GM04504 (cell line): Measurements from ENCODE around the gene RPAP3.
"Not testable (repeated sequence)": the region's sequence is repeated elsewhere in the genome, so short reads cannot be mapped to it uniquely, and the experiment has no call there.

ENCODE experiments used
- DNase-seq: peaks from one replicate; pipeline ENCODE4 v3.0.0-alpha.2; 2012; ENCODE audit warnings: low read depth

RPAP3 gene

DNA sequence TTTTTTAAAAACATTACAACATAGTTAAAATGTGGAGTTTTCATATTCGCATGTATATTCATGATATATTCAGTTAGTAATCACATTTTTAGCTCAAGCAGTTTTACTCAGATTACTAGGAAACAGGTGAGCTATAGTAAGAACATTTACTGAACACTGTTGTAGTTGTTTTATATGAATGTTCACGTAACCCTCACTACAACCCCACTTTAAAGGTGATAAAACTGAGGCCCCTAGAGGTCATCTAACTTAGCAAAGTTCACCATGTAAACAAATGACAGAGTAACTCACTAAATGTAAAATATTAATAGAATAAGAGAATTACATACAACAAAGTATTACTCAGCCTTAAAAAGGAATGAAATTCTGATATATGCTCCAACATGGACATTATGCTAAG is 26.0 kb downstream of the RPAP3 start:
- DNase-seq: no peak

DNA sequence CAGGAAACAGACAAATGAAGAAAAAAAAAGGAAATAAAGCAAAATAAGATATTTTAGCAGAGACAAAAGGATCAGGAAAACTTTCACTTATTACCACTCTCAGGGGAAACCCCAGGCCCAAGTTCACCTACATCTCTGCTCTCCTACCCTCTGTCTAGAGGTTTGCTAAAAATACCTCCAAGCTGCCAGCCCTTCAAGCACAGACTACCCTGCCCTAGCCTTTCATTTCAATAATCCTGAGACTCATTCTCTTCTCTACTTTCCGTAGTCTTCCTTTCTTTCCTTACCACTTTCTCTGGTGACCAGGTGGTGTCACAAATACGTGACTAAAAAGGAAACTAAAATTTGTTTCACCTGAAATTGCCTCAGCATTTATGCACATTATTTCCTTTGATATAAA is 33.8 kb downstream of the RPAP3 start:
- DNase-seq: no peak

DNA sequence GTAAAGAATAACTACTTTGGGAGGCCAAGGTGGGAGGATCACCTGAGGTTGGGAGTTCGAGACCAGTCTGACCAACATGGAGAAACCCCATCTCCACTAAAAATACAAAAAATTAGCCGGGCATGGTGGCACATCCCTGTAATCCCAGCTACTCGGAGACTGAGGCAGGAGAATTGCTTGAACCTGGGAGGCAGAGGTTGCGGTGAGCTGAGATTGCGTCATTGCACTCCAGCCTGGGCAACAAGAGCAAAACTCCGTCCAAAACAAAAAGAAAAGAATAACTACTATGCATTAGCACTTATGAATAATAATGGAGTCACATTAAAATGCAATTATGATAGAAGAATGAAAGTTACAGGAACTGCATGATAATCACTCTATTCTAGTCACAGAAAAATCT is 37.9 kb downstream of the RPAP3 start:
- DNase-seq: not testable (repeated sequence)

DNA sequence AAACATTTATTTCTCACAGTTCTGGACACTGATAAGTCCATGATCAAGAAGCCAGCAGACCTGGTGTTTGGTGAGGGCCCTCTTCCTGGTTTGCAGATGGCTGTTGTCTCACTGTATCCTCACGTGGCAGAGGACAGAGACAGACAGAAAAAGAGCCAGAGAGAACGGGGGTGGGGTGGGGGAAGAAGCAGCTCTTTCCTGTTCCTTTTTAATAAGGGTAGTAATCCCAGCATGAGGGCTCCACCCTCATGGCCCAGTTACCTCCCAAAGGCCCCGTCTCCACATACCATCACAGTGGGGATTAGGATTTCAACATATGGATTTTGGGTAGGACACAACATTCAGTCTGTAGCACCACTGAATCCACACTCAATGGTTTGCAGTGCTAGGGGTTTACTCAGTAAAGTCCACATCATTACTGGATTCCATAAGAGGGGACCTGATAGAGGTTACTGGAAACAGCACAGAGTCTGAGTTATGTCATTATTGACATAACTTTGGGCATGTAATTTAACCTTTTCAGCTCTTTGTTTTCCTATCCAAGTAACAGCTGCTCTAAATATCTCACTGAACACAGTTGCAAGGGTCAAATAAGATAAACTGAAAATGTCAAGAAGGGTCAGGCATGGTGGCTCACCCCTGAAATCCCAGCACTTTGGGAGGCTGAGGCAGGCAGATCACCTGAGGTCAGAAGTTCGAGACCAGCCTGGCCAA is 53.2 kb downstream of the RPAP3 start:
- DNase-seq: no peak

- peak; percentile 16 for DNase-seq
Measured at GRCh38 chr12:47651368-47652254, 54.2 kb downstream of the RPAP3 start.

DNA sequence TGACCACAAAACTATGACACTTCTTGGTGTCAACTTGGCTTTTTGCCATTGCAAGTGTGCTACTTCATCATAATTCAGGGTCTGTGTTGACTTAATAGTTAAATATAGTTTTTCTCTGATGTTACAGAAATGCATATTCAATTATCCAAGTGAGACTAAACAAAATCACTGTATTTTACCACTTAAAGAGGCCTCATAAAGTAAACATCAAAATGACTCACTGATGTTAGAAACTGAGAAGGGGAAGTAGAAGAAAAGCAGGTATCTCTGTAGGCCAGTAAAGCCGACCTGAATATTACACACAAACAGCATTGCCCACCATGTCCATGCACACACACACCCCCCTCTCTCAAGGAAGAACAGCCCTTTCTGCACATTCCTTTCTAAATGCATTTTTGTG is 55.4 kb downstream of the RPAP3 start:
- DNase-seq: no peak

DNA sequence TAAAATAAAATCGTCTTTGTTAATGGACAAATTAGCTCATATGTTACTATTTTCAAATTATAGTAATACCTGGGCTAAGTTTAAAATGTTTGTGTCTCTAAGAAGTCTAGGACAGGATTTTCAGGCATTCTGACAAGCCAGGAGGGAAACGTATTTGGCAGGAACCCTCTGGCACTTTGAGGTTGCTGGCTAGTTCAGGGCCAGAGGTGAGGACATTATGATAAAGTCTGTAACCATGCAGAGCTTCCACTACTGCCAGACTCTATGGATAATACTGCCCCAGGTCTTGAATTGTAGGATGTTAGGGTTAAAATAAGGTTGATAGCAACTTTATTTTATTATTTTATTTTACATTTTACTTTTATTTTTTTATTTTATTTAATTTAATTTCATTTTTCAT is 56.4 kb downstream of the RPAP3 start:
- no peak for DNase-seq

GRCh38 chr12:47648056-47648579 is 57.7 kb downstream of the RPAP3 start:
- no peak for DNase-seq

DNA sequence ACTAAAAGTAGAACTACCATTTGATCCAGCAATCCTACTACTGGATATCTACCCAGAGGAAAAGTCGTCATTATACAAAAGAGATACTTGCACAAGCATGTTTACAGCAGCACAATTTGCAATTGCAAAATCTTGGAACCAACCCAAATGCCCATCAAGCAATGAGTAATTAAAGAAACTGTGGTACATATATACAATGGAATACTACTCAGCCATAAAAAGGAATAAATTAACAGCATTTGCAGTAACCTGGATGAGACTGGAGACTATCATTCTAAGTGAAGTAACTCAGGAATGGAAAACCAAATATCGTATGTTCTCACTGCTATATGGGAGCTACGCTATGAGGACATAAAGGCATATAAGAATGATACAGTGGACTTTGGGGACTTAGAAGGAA is 63.5 kb downstream of the RPAP3 start:
- not testable (repeated sequence) for DNase-seq

DNA sequence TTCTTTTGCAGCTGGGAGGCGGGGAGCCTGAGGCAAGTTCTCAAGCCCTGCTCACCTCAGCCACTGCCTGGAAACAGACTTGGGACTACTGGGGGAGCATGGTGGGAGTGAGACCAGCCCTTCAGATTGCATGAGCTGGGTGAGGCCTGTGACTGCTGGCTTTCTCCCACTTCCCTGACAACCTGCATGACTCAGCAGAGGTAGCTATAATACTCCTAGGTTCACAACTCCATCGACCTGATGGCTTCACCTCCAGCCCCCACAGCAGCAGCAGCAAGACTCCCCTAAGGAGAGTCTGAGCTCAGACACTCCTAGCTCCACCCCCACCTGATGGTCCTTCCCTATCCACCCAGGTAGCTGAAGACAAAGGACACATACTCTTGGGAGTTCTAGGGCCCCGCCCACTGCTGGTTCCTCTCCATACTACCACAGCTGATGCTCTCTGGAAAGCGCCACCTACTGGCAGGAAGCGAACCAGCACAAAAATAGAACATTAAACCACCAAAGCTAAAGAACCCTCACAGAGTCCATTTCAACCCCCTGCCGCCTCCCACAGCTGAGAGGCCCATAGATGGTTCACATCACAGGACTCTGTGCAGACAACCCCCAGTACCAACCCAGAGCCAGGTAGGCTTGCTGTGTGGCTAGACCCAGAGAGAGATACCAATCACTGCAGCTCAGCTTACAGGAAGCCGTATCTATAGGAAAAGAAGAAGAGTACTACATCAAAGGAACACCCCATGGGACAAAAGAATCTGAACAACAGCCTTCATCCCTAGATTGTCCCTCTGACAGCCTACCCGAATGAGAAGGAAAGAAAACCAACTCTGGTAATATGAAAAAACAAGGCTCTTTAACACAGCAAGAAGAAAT is 68.7 kb downstream of the RPAP3 start:
- DNase-seq: no peak

DNA sequence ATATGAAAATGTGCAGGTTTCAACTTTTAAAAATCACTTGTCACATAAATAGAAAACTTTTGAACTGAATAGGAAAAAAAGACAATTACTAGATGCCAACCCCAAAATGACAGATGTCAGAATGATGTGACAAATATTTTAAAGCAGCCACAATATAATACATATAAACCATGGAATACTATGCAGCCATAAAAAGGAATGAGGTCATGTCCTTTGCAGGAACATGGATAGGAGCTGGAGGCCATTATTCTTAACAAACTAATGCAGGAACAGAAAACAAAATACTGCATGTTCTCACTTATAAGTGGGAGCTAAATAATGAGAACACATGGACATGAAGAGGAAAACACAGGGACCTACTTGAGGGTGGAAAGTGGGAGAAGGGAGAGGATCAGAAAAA is 70.1 kb downstream of the RPAP3 start:
- not testable (repeated sequence) for DNase-seq

- DNase-seq: no peak
Measured at GRCh38 chr12:47634127-47634526, 71.7 kb downstream of the RPAP3 start.

GRCh38 chr12:47621960-47622359 is 83.9 kb downstream of the RPAP3 start:
- no peak for DNase-seq

- DNase-seq: no peak
Measured at GRCh38 chr12:47617476-47617875, 88.4 kb downstream of the RPAP3 start.

DNA sequence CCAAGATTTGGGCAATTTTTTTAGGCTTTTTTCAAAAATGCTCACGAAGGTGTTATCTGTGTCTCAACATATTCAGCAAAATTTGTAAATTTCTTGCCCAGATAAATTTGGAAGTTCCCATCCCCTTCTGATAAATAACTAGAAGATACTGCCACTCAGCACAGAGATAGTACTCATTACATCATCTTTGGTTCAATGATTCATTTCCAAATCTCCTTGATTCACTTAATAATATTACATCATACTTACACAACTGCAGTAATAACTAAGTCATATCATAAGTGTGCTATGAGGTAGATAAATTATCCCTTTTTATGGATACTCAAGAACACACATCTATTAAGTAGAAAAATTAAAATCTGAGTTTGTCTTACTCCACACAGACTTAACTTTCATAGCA is 89.4 kb downstream of the RPAP3 start:
- no peak for DNase-seq

DNA sequence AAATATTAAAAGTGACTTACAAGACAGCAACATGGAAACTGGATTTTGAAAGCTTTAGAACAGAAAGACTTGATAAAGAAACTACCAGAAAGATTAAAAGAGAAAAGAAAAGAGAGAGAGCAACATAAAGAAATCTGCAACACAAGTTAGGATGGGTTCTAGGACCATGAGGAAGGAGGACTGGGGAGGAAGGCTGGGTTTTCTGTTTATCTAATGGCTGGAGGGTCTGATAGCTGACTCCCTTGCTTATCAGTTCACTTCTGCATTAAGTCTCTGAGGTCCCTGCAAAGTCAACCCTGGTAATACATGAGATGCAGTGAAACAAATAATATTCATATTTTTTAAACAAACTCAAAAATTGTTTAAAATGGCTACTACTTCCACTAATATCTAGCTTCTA is 90.1 kb downstream of the RPAP3 start:
- DNase-seq: no peak

- no peak for DNase-seq
Measured at GRCh38 chr12:47614521-47614920, 91.3 kb downstream of the RPAP3 start.

DNA sequence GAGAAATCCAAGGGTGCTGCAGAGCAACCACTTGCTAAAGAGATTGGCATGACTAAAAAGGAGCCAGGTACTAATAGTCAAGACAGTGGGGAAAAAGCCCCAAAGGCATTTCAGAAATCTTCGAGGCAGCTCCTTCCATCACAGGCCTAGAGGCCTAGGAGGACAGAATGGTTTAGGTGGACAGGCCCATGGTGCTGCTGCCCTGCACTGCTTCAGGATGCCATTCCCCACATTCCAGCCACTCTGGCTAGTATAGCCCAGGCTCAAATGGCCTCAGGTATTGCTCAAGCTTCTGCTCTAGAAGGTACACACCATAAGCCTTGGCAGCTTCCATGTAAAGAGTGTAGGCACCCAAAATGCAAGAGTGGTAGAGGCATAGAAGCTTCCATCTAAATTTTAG is 92.9 kb downstream of the RPAP3 start:
- no peak for DNase-seq

- DNase-seq: no peak
Measured at GRCh38 chr12:47611906-47612305, 93.9 kb downstream of the RPAP3 start.
